HepG2 (cell line): Measurements from ENCODE around the gene EOLA1. TPM values are rescaled to one million over a fixed set of nuclear protein-coding genes. Genes with fewer than 3 reads are reported as not detected.

Experiments
- ATAC-seq: fragments of 200-7000 bp; cut with Tn5 transposase; 3 replicates; pipeline ENCODE4 v1.9.1; 2020; ENCODE audit warnings: mild to moderate bottlenecking, moderate library complexity
- BruUV-seq: library from RNA; stranded (reverse); fragments of 400-500 nt; replicated peaks from 2 replicates; lab custom pipeline; 2021; lab: Mats Ljungman, UMichigan
- CTCF ChIA-PET: fragments of 300-600 bp; formaldehyde crosslinking; extraction: SDS; loops from one replicate; lab custom pipeline; 2021; ENCODE audit warnings: low total read pairs, inconsistent platforms, low intra/inter-chr PET ratio; lab: Yijun Ruan, JAX
- POLR2A ChIA-PET: fragments of 350-600 bp; sonication (Branson Sonifier 250); formaldehyde crosslinking; loops from one replicate; lab custom pipeline; 2020; ENCODE audit warnings: antibody characterized with exemption, inconsistent platforms; lab: Yijun Ruan, JAX
- DNase-seq: peaks from one replicate; pipeline ENCODE4 v3.0.0-alpha.2; 2015; ENCODE audit warnings: low spot score
- FAIRE-seq: peaks from 3 replicates; lab custom pipeline; 2011; peaks lifted over from hg19 to GRCh38; lab: Jason Lieb, UNC
- H2AFZ ChIP-seq: one replicate; pipeline ENCODE4 v1.6.1; 2011; ENCODE audit warnings: low read length, inconsistent platforms
- H3K27ac ChIP-seq: fragments of 300-600 bp; 3 replicates; pipeline ENCODE4 v1.8.0; 2011; ENCODE audit warnings: mixed run types, mild to moderate bottlenecking, mixed read lengths, low read length, inconsistent platforms; ENCODE audit not compliant: insufficient read depth; ENCODE audit errors: extremely low read length
- H3K27me3 ChIP-seq, 2 experiments: fragments of 200-600 bp in 1 of 2; 2 replicates in 1 of 2; 3 replicates in 1 of 2; pipeline versions ENCODE4 v1.6.0 to v1.8.0; 2011; ENCODE audit warnings: low read length in 2 of 2, mild to moderate bottlenecking in 2 of 2, moderate library complexity in 2 of 2, inconsistent platforms in 1 of 2; ENCODE audit not compliant: insufficient read depth in 2 of 2, control insufficient read depth in 1 of 2
- H3K36me3 ChIP-seq, 2 experiments: fragments of 200-600 bp in 1 of 2; replicated peaks in 1 of 2; 2 replicates in 1 of 2; 3 replicates in 1 of 2; pipeline versions ENCODE4 v1.5.1 to v1.8.0; 2011; ENCODE audit warnings: low read length in 2 of 2, inconsistent platforms in 1 of 2; ENCODE audit not compliant: insufficient read depth in 2 of 2, control insufficient read depth in 1 of 2
- H3K4me1 ChIP-seq: 2 replicates; pipeline ENCODE4 v1.5.1; 2012; ENCODE audit warnings: low read length, inconsistent platforms; ENCODE audit not compliant: insufficient read depth
- H3K4me2 ChIP-seq: 2 replicates; pipeline ENCODE4 v1.6.0; 2011; ENCODE audit warnings: low read depth, low read length, inconsistent platforms
- H3K4me3 ChIP-seq, 3 experiments: fragments of 200-600 bp in 1 of 3; sonication (generic), shearing (Covaris generic) in 1 of 3; replicated peaks in 1 of 3; 2 replicates each; pipeline ENCODE4 v1.5.1; 2011 to 2016; ENCODE audit warnings: low read length in 3 of 3, inconsistent platforms in 2 of 3, low read depth in 2 of 3, mild to moderate bottlenecking in 2 of 3, control low read depth in 1 of 3, mixed read lengths in 1 of 3; ENCODE audit not compliant: insufficient read depth in 1 of 3
- H3K79me2 ChIP-seq: one replicate; pipeline ENCODE4 v1.6.1; 2011; ENCODE audit warnings: low read length, inconsistent platforms; ENCODE audit not compliant: insufficient read depth
- H3K9ac ChIP-seq: 2 replicates; pipeline ENCODE4 v1.6.0; 2011; ENCODE audit warnings: mild to moderate bottlenecking, low read depth, low read length, inconsistent platforms; ENCODE audit not compliant: insufficient read depth
- H3K9me3 ChIP-seq: 2 replicates; pipeline ENCODE4 v1.5.1; 2012; ENCODE audit warnings: mild to moderate bottlenecking, low read length
- H4K20me1 ChIP-seq: 2 replicates; pipeline ENCODE4 v1.6.0; 2011; ENCODE audit warnings: inconsistent platforms, mild to moderate bottlenecking, low read length, moderate library complexity; ENCODE audit not compliant: insufficient read depth
- AKNA ChIP-seq: sonication (generic); formaldehyde crosslinking; IDR thresholded peaks from 2 replicates; pipeline ENCODE4 v1.4.0; 2020; ENCODE audit warnings: missing genetic modification reagents, borderline replicate concordance
- CREB1 ChIP-seq, 2 experiments: fragments of 450-650 bp in 1 of 2; IDR thresholded peaks; 2 replicates each; pipeline ENCODE4 v1.6.1; 2016 to 2017; ENCODE audit warnings: control low read depth in 1 of 2, mild to moderate bottlenecking in 1 of 2, missing compliant biosample characterization in 1 of 2, missing genetic modification characterization in 1 of 2
- FOXC1 ChIP-seq: sonication (generic); formaldehyde crosslinking; IDR thresholded peaks from 2 replicates; pipeline ENCODE4 v1.8.0; 2022; ENCODE audit warnings: mild to moderate bottlenecking, missing genetic modification reagents, borderline replicate concordance
- MIER2 ChIP-seq: IDR thresholded peaks from 2 replicates; pipeline ENCODE4 v1.6.1; 2016; ENCODE audit warnings: missing biosample characterization, missing genetic modification reagents
- POGK ChIP-seq: sonication (generic); formaldehyde crosslinking; conservative IDR thresholded peaks from 2 replicates; pipeline ENCODE4 v1.8.0; 2022; ENCODE audit warnings: mild to moderate bottlenecking, moderate library complexity, missing genetic modification reagents
- RARA ChIP-seq: IDR thresholded peaks from 2 replicates; pipeline ENCODE4 v1.6.1; 2016; ENCODE audit warnings: missing genetic modification reagents, missing compliant biosample characterization
- RBFOX2 ChIP-seq: fragments of 200-400 bp; formaldehyde crosslinking; IDR thresholded peaks from 2 replicates; pipeline ENCODE4 v1.6.1; 2017; ENCODE audit warnings: low read depth, mild to moderate bottlenecking, low read length
- RFXANK ChIP-seq: IDR thresholded peaks from 2 replicates; pipeline ENCODE4 v1.6.1; 2016
- TRAFD1 ChIP-seq: sonication (generic); formaldehyde crosslinking; IDR thresholded peaks from 2 replicates; pipeline ENCODE4 v1.5.1; 2020; ENCODE audit warnings: missing genetic modification reagents, mild to moderate bottlenecking, borderline replicate concordance
- ZBTB33 ChIP-seq: sonication (generic); formaldehyde crosslinking; IDR thresholded peaks from 2 replicates; pipeline ENCODE4 v1.4.0; 2020; ENCODE audit warnings: missing genetic modification reagents
- ZNF205 ChIP-seq: IDR thresholded peaks from 2 replicates; pipeline ENCODE4 v1.6.1; 2018; ENCODE audit warnings: missing biosample characterization, missing genetic modification reagents
- ZNF235 ChIP-seq: sonication (generic); formaldehyde crosslinking; IDR thresholded peaks from 2 replicates; pipeline ENCODE4 v1.8.1; 2023; ENCODE audit warnings: mild to moderate bottlenecking, missing genetic modification reagents, borderline replicate concordance
- ZNF264 ChIP-seq: sonication (generic); formaldehyde crosslinking; IDR thresholded peaks from 2 replicates; pipeline ENCODE4 v1.4.0; 2020; ENCODE audit warnings: missing genetic modification reagents
- WGBS: methylation state at CpG from one replicate; pipeline ENCODE4 v1.1.6; 2017; ENCODE audit warnings: low lambda C conversion rate; 5-methylcytosine and 5-hydroxymethylcytosine counted together
- in situ Hi-C: cut with HindIII; loops from 2 replicates; pipeline ENCODE4 v1.10.0; 2017; ENCODE audit warnings: low pct_unique_long_range_greater_than_20kb; ENCODE audit not compliant: extremely low pct_ligation_motif_present
- intact Hi-C: fragments of 100-400 bp; cut with micrococcal nuclease; formaldehyde crosslinking; loops from one replicate; pipeline ENCODE4 v1.10.0; 2022; ENCODE audit not compliant: unreplicated experiment
- polyA plus RNA-seq, 8 experiments: library from polyadenylated mRNA; depleted of rRNA in 3 of 8; stranded (reverse) in 7 of 8; unstranded in 1 of 8; fragments of >200 nt; fragmentation: Illumina TruSeq in 4 of 8; extraction: Trizol in 4 of 8; gene quantifications; 2 replicates each; pipeline versions ENCODE4 v1.2.1 to v1.2.3, GENCODE V29; 2011 to 2016; ENCODE audit warnings: low read depth in 4 of 8, missing spikeins in 1 of 8, mixed read lengths in 1 of 8; ENCODE audit not compliant: insufficient read depth in 1 of 8
- total RNA-seq, 5 experiments: library from RNA; depleted of rRNA; stranded (reverse); fragments of >200 nt; fragmentation: Illumina TruSeq; extraction: Trizol; gene quantifications; 2 replicates each; pipeline ENCODE4 v1.2.3, GENCODE V29; 2016; ENCODE audit warnings: low read depth in 1 of 5

The EOLA1 gene
- total and polyA plus RNA-seq, 2 of the 13 experiments (the other 11 are each of a cell fraction or from before 2014, with no cell fraction given): 6.5 to 9.6 TPM

- TF ChIP-seq AKNA (CRISPR knock-in tag) (no peak), ZBTB33 (no peak), MIER2 (no peak), RBFOX2 (no peak)
- TF ChIP-seq, all 625 proteins: peak for 0
Measured at GRCh38 chrX:149570668-149571067, 29.9 kb downstream of the EOLA1 start (continued).

DNA sequence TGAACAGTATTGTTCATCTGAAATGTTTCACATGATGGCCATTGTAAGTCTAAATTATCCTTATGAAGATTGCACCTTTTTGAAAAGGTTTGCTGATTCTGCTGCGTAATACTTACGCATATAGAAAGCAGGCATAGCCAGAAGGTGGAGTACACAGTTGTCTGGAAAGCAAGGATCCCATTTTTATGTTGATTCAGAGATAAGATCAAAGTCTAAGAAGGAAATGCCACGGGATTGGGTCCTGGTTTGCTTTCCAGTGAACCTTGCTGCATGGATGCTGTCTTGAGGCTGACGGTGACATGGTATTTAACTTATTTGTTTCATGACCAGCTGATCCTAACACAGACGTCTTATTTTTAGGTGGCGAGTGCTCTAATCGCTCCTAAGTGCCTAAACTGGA lies 31.0 kb downstream of the EOLA1 start:
- in situ Hi-C loops (no loop called here), intact Hi-C loops (no loop called here)
- FAIRE-seq: no peak
- WGBS: 83% methylated on average over 5 of the region's 7 CpGs
- no TSS peak for BruUV-seq
- H3K27me3 ChIP-seq: no peaks in the 10 kb centered on the region
- CTCF ChIA-PET: no interaction called here
- POLR2A ChIA-PET: no interaction called here
- no peak for ATAC-seq
- no peaks in the 10 kb centered on the region for H3K4me1 ChIP-seq
- H3K27ac ChIP-seq: no peak overlapping the region
- H3K9ac ChIP-seq: no peak overlapping the region
- H2AFZ ChIP-seq: no peak overlapping the region
- H3K4me2 ChIP-seq: no peak overlapping the region
- no peaks in the 10 kb centered on the region for H4K20me1 ChIP-seq
- no peaks in the 10 kb centered on the region for H3K79me2 ChIP-seq
- no peaks in the 10 kb centered on the region for H3K36me3 ChIP-seq
- H3K9me3 ChIP-seq: no peaks in the 10 kb centered on the region
- no peak overlapping the region for H3K4me3 ChIP-seq
- DNase-seq: no peak
- no peak for TF ChIP-seq TRAFD1 (CRISPR knock-in tag)
- TF ChIP-seq RFXANK (CRISPR knock-in tag): no peak
- TF ChIP-seq RARA (CRISPR knock-in tag): no peak
- no peak for TF ChIP-seq CREB1 (IDR thresholded peaks at IDR 0.05)
- no peak for TF ChIP-seq CREB1 (CRISPR knock-in tag; IDR thresholded peaks at IDR 0.05)
- no peak for TF ChIP-seq ZNF205
- no peak for TF ChIP-seq POGK (CRISPR knock-in tag)
- no peak for TF ChIP-seq FOXC1 (CRISPR knock-in tag)
- TF ChIP-seq ZNF235 (CRISPR knock-in tag): no peak
- TF ChIP-seq ZNF264 (CRISPR knock-in tag): no peak
